ENCODE results near the gene PTPRM.

Gene PTPRM

DNA sequence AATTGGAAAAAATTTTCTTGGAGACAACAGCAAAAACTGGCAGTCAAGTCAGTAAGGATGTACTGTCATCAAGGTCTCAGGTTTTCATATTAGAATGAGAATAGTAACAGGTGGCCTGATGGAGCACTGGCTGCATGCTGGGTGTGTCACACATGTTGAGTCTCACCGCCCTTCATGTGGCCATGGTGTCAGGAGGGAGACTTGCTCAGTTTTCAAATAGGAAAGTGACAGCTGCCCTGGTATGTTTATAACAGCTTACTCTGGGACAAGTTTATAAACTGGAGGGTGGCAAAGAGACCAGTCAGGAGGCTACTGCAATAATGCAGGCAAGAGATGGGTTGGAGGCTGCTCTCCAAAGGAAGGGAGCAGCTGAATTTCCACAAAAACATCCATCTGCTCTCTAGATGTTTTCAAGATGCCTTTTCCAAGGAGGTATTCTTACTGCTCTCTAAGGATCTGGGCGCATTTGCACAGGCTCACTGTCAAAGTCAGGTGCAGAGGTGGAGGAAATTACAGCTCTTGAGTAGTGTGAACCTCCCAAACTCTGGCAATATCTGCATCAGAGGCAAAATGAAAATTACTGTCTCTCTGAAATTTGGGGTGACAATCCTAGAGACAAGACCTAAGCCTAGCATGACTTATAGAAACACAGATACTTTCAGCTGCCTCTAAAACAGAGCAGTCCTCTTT is 720.2 kb downstream of the PTPRM start:
- H3K9me3 ChIP-seq (ENCODE audit: insufficient read depth, low read length) = no peaks in the 10 kb centered on the region
- no peaks in the 10 kb centered on the region for H4K20me1 ChIP-seq (ENCODE audit: low read depth, low read length)
- no peaks in the 10 kb centered on the region for H3F3A ChIP-seq (ENCODE audit: insufficient read depth)
- no peaks in the 10 kb centered on the region for H3K9me2 ChIP-seq (replicated peaks; ENCODE audit: insufficient read depth, low read length)
- no peaks in the 10 kb centered on the region for H3K27me3 ChIP-seq (ENCODE audit: low read length)
- H3K36me3 ChIP-seq (ENCODE audit: low read length) = no peaks in the 10 kb centered on the region
- H3K4me2 ChIP-seq (ENCODE audit: low read depth, low read length, poor library complexity, severe bottlenecking) = no peak overlapping the region
- H3K4me3 ChIP-seq (ENCODE audit: insufficient read depth, low read length, poor library complexity, severe bottlenecking) = no peak overlapping the region
- no peak overlapping the region for H3K9ac ChIP-seq (ENCODE audit: low read length)
- H3K27ac ChIP-seq (ENCODE audit: low read depth, low read length) = no peak overlapping the region
- no peaks in the 10 kb centered on the region for H3K79me2 ChIP-seq (ENCODE audit: insufficient read depth, low read length)
- no peak overlapping the region for H2AFZ ChIP-seq (ENCODE audit: low read depth, low read length, severe bottlenecking)
- TF ChIP-seq, protein P1, sequence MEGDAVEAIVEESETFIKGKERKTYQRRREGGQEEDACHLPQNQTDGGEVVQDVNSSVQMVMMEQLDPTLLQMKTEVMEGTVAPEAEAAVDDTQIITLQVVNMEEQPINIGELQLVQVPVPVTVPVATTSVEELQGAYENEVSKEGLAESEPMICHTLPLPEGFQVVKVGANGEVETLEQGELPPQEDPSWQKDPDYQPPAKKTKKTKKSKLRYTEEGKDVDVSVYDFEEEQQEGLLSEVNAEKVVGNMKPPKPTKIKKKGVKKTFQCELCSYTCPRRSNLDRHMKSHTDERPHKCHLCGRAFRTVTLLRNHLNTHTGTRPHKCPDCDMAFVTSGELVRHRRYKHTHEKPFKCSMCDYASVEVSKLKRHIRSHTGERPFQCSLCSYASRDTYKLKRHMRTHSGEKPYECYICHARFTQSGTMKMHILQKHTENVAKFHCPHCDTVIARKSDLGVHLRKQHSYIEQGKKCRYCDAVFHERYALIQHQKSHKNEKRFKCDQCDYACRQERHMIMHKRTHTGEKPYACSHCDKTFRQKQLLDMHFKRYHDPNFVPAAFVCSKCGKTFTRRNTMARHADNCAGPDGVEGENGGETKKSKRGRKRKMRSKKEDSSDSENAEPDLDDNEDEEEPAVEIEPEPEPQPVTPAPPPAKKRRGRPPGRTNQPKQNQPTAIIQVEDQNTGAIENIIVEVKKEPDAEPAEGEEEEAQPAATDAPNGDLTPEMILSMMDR (IDR thresholded peaks at IDR 0.05; ENCODE audit: insufficient read depth, low read length, poor library complexity, severe bottlenecking) = no peak
- no peak for TF ChIP-seq EZH2phosphoT487 (conservative IDR thresholded peaks at IDR 0.05; ENCODE audit: low read length)

DNA sequence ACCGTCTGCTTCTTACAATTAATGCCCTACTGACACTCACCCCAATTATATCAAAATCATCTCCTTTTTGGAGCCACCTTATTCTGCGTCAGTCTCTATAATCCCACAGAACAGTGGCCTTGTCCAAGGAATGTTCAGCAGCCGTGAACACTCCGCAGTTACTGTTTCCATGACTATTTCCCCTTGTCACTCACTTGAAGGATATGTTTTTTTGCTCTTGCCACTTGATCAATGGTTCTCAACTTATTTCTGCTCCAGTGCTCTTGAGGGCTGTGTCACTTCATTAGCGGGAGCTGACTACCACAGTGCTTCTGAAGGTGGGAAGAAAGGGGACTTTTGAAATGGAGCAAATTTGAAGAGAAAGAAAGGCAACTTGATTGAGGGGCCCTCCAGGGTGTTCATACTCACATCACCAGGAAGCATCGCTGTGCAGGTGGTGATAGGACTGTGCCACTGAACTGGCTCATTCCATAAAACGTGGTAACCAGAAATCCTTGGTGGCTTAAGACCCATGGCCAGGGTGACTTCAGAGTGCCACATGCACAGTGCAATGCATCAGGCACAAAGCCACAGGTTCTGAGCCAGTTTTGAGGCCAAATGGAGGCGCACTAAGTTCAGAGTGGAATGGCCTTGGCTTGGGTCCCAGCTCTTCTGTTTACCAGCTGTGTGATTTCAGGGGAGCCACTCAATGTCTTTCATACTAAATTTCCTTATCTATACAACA is 721.5 kb downstream of the PTPRM start:
- H3K36me3 ChIP-seq (ENCODE audit: low read length) = no peaks in the 10 kb centered on the region
- no peak overlapping the region for H3K4me3 ChIP-seq (ENCODE audit: insufficient read depth, low read length, poor library complexity, severe bottlenecking)
- no peaks in the 10 kb centered on the region for H3F3A ChIP-seq (ENCODE audit: insufficient read depth)
- no peak overlapping the region for H3K4me2 ChIP-seq (ENCODE audit: low read depth, low read length, poor library complexity, severe bottlenecking)
- H4K20me1 ChIP-seq (ENCODE audit: low read depth, low read length) = no peaks in the 10 kb centered on the region
- no peak overlapping the region for H2AFZ ChIP-seq (ENCODE audit: low read depth, low read length, severe bottlenecking)
- no peaks in the 10 kb centered on the region for H3K79me2 ChIP-seq (ENCODE audit: insufficient read depth, low read length)
- H3K27me3 ChIP-seq (ENCODE audit: low read length) = no peaks in the 10 kb centered on the region
- H3K27ac ChIP-seq (ENCODE audit: low read depth, low read length) = no peak overlapping the region
- TF ChIP-seq EZH2phosphoT487 (conservative IDR thresholded peaks at IDR 0.05; ENCODE audit: low read length) = no peak
- TF ChIP-seq, protein P1 (IDR thresholded peaks at IDR 0.05; ENCODE audit: insufficient read depth, low read length, poor library complexity, severe bottlenecking) = no peak
- no peak overlapping the region for H3K9ac ChIP-seq (ENCODE audit: low read length)
- no peaks in the 10 kb centered on the region for H3K9me2 ChIP-seq (replicated peaks; ENCODE audit: insufficient read depth, low read length)
- H3K9me3 ChIP-seq (ENCODE audit: insufficient read depth, low read length) = no peaks in the 10 kb centered on the region

DNA sequence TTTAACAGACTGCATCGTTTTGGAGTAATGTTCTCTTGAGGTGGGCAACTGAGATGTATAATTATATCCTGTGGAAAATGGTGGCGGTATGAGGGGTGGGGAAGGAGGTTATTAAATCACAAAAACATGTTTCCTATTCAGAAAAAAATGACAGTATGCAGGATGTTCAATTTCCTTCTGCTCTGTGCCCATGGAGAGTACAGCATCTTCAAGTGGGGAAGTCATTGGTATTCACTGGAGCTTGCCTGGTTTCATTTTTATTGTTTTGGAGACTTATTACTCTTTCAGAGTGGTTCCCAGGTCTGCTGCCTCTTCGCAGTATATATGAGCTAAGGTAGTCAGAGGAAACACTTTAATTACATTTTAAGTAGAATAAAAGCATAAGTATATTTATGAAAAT is 723.3 kb downstream of the PTPRM start:
- Histone ChIP-seq H3K27ac (ENCODE audit: low read depth, low read length) (no peak overlapping the region), H3K79me2 (ENCODE audit: insufficient read depth, low read length) (no peaks in the 10 kb centered on the region), H2AFZ (ENCODE audit: low read depth, low read length, severe bottlenecking) (no peak overlapping the region), H3K27me3 (ENCODE audit: low read length) (no peaks in the 10 kb centered on the region), H4K20me1 (ENCODE audit: low read depth, low read length) (no peaks in the 10 kb centered on the region), H3K9me3 (ENCODE audit: insufficient read depth, low read length) (no peaks in the 10 kb centered on the region), H3K4me2 (ENCODE audit: low read depth, low read length, poor library complexity, severe bottlenecking) (no peak overlapping the region), H3K36me3 (ENCODE audit: low read length) (no peaks in the 10 kb centered on the region), H3K9ac (ENCODE audit: low read length) (no peak overlapping the region), H3K4me3 (ENCODE audit: insufficient read depth, low read length, poor library complexity, severe bottlenecking) (no peak overlapping the region), H3K9me2 (replicated peaks; ENCODE audit: insufficient read depth, low read length) (no peaks in the 10 kb centered on the region), H3F3A (ENCODE audit: insufficient read depth) (no peaks in the 10 kb centered on the region)
- TF ChIP-seq, protein P1 (IDR thresholded peaks at IDR 0.05; ENCODE audit: insufficient read depth, low read length, poor library complexity, severe bottlenecking) = no peak
- TF ChIP-seq EZH2phosphoT487 (conservative IDR thresholded peaks at IDR 0.05; ENCODE audit: low read length) = no peak

Measured in SU-DHL-6 (cell line).